HT-29 (cell line): Measurements from ENCODE around the gene PCMT1. TPM values are rescaled to one million over a fixed set of nuclear protein-coding genes. Genes with fewer than 3 reads are reported as not detected.
"Not testable (repeated sequence)": the region's sequence is repeated elsewhere in the genome, so short reads cannot be mapped to it uniquely, and the experiment has no call there.

Experiments
- DNase-seq: peaks from one replicate; pipeline ENCODE4 v3.0.0-alpha.2; 2015; ENCODE audit warnings: low spot score
- total RNA-seq: library from RNA; depleted of rRNA; stranded (reverse); fragments of >200 nt; shearing (Covaris generic); gene quantifications from 2 replicates; pipeline ENCODE4 v1.2.3, GENCODE V29; 2014; rRNA removed

Gene PCMT1
- total RNA-seq, result 83.7 and 100 TPM in 2 replicates

DNA sequence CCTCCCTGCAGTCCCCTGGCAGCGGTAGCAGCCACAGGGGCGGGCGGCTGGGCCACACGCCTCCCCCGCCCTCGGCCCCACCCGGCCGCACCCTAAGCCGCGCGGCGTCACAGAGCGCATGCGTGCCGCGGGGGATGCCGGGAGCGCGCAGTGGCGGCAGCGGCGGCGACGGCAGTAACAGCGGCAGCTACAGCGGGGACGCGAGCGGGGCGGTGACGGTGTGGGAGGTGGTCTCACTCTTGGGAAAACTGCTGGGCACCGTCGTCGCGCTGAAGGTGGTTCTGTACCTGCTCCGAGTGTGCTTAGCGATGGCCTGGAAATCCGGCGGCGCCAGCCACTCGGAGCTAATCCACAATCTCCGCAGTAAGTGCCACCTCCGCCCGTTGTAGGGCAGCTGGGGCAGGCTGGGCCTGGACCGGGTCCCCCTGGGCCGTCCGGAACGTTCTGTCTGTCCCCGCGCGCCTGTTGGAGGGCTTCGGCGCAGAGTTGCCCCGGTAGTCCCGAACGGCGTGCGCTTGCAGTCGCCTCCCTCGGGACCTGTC is at the start of gene PCMT1:
Gene PCMT1 (plus strand): TSS at position 148 of the 542 bp plus-strand sequence. CDS start 161 bp downstream, at position 309.
- peak; percentile 93 for DNase-seq

DNA sequence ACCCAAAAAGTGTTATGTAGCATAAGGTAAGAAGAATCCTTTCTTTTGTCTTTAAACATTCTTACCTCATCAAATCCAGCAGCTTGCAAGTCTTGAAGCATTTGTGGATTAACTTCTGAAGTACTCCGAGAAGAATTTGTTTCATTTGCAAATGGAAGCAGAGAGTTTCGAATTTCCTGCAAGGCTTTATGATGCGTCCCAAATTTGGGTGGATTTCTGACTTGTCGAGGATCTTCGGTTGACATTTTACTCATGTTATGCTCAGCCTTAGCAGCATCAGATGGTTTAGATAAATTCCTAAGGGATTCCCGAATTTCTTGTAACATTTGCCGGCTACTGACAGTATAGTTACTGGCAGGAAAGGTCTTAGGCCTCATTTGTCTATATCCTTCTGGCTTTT is 47.8 kb upstream of the PCMT1 start:
- no peak for DNase-seq

DNA sequence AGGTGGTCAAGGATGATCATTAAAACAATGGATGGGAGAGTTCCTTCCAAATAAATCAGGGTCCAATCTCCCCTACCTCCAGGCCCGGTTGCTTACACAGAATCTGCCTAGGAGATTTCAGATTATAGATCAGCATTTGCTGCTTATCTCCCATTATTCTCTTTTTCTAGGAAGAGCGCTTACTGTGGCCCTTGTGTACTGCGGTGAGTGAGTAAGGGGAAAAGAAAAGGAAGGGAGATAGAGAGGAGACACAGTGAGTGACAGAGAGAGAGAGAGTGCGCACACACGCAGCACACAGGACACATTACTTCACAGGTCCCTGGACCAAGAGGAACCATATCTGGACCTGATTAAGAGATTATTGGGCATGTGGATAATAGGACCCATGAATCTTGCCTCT is 37.8 kb upstream of the PCMT1 start:
- no peak for DNase-seq

DNA sequence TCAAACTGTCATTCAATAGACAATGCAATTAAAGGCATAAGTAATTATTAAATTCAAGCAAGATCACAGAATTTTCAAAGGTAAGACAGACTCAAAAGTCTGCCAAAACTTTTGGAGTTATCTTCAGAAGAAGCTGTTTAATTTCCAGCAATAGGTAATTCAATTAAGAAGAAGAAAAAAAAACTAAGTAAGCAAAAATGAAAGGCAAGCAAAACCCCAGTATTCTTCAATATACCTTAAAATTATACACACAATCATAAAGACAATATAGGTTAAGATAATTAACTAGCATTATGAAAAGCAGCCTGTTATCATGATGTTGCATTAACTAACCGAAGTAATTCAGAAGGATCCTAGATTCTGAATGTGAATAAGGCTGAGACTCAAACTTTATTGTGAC is 35.1 kb upstream of the PCMT1 start:
- DNase-seq, result no peak

DNA sequence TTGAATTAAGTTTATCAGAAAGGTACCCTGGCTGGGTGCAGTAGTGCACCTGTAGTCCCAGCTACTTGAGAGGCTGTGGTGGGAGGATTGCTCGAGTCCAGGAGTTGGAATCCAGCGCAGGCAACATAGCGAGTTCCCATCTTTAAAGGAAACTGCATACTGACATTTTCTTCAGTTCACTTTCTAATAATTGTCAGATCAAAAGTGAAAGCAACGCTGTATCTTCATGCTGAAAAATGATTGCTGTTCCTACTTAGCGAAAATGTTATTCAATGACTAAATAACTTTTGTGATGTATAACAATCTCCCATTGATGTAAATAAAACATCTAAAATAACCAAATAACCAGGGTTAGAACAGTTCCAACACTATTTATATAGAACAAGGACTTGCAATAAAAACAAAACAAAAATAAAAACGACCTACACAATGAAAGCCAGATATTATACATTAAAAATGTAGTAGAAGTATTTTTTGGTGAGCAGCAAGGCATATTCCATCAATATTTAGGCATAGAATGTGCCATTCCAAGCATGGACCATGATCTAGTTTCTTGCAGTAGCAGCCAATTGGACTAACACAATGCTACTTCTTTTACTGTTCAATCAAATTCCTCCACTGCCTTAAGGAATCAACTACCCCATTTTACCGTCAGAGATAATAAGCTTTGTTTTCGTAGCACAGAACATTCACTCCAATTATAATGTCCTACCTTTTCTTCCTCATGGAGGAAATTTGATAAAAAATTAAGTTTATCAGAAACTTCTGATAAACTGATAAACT is 33.2 kb upstream of the PCMT1 start:
- no peak for DNase-seq

DNA sequence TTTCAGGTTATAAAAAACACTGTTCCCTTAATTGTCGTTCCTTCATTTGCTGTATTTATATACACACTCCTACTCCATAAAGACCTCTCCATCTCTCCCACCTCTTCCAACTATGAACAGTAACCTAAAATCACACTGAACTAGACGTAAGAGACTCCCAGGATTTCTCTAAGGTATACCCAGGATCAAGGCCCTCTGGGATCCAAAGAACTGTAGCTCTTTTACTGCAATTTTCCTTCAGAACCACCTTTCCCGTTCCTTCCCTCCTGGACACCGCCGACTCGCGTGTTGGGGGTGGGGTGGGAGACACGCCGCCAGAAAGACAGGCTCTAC is 32.3 kb upstream of the PCMT1 start:
- no peak for DNase-seq

DNA sequence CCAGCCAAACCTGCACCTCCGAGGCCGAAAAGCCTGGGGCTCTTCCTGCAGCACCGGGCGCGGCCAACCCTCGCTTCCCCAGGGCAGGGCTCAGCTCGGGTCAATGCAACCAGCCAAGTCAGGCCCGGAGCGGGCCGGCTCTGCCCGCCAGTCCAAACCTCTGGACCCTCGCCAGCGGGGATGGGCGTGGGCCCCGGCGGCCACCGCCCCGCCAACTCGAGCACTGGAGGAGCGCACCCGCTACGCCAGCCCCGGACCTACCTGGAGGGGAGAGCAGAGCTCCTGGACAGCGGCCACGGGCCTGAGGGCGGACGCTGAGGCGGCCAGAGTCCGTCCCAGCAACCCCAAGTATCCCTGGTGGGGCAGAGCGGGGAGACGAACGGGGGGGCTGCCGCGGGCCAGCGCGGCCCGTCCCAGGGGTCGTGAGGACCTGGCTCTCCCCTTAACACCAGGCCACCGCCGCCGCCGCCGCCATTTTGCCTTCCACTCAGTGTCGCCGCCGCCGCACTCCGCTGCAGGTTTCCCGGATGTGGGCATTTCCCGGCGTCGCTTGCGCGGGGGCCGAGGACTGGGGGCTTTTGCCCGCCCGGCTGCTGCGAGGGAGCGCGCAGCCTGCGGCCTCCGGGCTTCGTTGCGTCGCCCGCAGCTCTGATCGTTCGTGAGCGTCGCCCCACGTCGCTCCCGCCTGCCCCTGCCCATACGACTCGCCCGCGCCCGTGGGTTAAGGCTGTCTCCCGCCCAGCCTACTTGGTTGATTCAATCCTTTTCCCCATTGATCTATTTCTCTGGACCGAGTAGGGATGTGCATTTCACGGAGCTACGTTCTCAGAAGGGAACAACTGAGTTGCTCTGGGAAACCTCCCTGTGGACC is 31.7 kb upstream of the PCMT1 start, which contains the start of gene LATS1:
Gene LATS1 (minus strand): TSS at position 514 of the 871 bp plus-strand sequence. CDS start 15,975 bp downstream, outside the sequence.
- peak; percentile 74 for DNase-seq

DNA sequence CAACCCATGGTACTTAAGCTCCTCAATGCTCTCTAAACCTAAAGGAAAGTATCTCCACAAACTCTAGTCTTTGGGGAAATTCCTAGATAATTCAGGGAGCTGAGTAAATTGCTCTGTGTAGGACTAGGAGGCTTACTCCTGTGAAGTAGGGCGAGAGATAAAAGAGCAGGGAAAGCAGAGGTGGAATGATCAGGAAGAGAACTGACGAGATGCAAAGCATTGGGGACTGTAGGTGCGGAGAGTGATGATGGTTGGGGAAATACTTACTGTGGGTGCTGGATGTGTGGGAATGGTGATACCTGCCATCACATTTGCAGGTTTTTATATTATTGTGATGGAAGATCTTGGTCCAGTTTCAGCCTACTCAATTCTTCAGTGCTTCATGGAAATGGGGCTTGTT is 30.0 kb upstream of the PCMT1 start:
- no peak for DNase-seq

DNA sequence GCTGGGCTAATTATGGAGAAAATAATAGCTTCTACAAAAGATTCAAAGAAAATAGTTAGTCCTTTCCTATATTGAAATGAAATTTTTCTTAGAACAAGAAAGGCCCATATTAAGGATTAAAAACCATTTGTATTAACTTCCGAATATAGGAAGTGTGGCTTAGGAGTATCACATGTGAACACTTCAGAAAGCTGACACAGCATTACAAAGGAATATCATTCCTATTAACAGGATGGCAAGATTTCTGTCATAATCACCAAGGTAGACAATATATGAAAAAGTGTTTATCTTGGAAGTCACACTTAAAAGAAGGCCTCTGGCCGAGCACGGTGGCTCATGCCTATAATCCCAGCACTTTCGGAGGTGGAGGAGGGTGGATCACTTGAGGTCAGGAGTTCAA is 26.3 kb upstream of the PCMT1 start:
- DNase-seq, result no peak

DNA sequence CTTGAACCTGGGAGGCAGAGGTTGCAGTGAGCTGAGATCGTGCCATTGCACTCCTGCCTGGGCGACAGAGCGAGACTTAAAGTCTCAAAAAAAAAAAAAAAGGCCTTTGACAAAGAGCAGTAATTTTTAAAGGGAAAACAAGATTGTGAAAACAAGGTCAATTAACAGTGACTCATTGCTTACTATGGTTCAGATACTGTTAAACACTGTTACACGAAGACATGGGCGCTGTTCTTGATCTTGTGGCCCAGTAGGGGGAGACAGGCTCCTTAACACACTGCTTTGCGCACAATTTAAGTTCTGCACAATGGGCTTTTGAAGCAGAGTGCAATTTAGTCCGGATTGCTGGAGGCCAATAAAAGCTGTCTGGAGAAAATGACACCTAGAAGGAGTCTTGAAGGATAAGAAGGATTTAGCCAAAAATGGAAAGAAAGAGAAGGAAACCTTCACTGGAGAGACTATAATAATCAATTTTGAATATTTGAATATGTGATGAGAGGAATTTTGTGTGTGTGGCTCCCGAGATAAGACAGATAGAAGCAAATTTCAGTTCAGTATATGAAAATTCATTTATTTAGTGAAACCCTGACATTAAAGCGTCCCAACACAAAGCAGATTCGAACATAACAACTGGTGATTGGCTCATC is 25.6 kb upstream of the PCMT1 start:
- peak; percentile 77 for DNase-seq

DNA sequence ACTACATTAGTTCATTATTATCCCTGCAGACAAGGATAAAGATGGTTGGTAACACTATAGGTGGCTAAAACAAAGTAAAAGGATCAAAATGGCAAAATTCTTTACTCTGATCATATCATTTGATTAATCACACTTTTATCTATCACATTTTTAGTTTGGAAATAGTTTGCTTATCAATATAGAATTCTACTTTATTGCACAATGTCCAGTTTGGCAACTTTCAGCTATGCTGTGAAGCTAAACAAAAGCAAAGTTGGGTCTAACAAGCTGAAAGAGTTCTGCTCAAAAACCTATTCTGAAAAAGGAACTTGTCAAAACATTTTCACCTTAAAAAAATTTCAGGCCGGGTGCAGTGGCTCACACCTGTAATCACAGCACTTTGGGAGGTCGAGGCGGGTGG is 23.8 kb upstream of the PCMT1 start:
- no peak for DNase-seq

DNA sequence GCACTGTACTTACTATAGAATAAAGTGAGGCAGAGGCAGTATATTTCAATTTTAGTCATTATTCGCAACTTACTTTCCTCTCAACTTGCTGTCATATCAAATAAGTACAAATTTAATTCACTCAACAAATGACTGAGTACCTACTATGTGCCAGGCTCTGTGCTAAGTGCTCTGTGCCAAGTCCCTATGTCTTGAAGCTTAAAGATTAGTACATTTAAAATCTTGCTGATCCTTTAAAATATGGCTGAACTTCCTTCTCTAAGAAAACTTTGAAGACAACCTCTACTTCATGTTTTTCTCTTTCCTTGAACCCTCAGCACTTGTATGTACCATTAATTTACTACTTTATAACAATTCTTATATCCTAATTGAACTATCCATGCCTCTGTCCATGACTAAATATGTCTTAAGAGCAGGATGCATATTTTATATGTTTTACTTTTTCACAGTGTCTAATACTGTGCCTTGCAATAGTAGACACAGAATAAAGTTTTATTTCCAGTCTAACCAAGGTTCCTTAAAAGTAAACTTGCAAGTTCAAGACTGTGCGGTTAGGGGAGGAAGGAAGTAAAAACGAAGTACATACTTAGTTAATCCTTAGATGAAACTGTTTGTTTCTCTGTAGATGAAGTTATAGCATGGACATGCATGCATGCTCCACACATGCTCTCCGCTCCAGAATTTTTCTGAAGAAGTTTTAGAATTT is 21.6 kb upstream of the PCMT1 start:
- DNase-seq, result no peak

DNA sequence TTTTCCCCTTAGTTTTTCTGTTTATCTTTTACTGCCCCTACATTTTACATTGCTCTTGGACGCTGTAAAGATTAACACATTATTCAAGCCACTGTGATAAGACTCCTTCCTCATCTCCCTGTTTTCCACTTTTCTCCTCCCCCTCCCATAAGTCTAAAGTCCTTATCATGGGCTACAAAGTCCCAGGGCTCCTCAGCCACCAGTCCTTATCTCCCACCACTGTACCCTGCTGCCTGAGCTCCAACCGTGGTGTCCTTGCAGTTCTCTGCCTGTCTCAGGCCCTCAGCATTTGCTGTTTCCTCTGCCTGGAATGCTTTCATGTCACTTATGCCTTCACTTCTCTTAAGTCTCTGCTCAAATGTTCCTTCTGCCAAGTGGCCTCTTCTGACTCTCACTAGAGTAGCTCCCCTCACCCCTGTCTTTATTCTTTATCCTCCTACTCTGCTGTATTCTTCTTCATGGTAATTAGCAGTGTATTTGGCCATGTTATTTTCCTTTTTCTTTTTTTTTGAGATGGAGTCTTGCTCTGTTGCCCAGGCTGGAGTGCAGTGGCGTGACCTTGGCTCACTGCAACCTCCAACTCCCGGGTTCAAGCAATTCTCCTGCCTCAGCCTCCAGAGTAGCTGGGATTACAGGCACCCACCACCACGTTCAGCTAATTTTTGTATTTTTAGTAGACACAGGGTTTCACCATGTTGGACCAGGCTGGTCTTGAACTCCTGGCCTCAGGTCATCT is 20.9 kb upstream of the PCMT1 start:
- no peak for DNase-seq

DNA sequence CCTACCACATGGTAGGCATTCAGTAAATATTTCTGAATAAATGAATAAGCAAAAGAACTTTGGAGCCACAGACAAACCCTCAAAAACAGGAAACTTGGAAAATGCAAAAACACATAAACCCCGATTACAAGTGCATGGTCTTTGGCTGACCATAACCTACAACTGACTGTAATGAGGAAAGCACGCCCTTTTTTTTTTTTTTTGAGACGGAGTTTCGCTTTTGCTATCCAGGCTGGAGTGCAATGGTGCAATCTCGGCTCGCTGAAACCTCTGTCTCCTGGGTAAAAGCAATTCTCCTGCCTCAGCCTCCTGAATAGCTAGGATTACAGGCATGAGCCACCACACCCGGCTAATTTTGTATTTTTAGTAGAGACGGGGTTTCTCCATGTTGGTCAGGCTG is 19.7 kb upstream of the PCMT1 start:
- no peak for DNase-seq

DNA sequence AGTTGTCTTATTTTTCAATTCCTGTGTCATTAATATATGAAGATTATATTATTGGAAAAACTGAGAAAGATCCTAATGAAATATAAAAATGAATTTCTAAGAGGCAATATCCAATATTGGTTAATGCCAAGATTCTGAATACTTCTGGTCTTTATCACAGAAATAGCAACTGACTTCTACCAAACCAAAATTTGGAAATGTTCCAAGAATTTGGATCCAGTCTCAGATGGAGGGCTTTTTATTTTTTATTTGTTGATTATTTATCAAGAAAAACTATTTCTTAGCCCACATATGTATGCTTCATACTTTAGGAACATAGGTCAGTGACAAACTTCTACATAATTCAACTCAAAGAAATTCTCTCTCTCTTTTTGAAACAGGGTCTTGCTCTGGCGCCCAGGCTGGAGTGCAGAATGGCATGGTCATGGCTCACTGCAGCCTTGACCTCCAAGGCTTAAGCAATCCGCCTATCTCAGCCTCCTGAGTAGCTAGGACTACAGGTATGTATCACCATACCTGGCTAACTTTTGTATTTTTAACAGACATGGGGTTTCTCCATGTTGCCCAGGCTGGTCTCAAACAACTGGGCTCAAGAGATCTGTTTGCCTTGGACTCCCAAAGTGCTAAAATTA is 16.3 kb upstream of the PCMT1 start:
- DNase-seq, result no peak

DNA sequence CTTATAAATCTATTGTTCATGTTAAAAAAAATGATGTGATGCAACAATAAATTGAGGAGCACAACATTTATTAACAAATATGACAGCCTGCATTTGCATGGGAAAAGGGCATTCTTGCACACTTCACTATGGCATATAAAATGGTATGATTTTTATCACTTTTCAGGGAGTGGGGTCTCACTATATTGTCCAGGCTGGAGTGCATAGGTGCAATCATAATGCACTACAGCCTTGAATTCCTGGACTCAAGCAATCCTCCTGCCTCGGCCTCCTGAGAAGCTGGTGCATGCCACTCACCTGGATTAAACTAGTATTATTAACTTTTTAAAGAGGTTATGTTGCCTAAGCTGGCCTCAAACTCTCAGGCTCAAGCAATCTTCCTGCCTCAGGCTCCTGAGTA is 14.6 kb upstream of the PCMT1 start:
- no peak for DNase-seq

DNA sequence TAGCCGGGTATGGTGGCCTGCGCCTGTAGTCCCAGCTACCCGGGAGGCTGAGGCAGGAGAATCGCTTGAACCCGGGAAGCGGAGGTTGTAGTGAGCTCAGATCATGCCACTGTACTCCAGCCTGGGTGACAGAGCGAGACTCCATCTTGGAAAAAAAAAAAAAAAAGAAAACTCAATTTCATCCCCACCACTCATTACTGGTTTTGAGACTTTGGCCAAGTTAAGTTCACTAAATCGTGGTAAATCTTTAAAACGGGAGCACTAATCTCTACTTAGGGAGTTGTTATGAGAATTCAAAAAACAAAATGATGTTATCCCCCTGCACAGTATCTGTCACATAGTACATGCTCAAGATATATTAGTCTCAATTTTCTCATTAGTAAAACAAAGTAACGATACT is 4.3 kb upstream of the PCMT1 start:
- not testable (repeated sequence) for DNase-seq

DNA sequence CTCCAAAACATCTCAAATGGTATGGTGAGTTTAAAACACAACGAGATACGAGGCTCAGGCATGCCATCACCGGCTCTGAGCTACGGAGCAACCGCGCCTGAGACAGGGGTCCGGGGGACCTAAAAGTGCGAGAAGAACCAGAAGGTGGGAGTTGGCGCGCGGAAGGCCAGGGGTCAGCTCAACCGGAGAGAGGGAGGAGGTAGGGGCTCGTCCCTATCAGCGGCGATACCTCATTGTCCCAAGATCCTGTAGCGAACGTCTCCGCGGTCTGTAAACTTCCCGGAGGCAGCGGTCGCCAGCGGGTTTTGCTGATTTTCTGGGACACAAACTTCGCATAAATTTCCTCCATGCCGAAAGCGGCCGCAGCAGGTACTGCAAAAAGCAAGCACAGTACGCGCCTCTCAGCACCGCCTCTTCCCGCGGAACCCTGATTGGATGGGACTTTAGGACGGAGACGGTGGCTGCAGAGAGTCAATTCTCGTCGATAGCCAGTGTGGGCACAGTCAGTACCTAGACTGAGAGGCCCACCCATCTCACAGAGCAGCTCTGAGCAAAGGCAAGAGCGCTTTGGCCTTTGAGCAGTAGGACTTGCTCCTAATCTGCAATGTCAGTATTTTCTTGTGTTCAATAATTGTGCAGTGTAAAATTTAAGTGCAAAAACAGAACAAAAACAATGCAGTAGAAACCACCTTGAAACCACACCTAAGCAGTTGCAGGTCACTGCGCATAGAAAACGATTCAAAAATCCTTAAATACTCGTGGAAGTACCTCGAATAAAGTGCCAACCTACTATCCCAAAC is 3.2 kb upstream of the PCMT1 start, which contains the start of gene NUP43:
Gene NUP43 (minus strand): TSS at position 383 of the 800 bp plus-strand sequence. CDS start 34 bp downstream, at position 349.
- peak; percentile 94 for DNase-seq

DNA sequence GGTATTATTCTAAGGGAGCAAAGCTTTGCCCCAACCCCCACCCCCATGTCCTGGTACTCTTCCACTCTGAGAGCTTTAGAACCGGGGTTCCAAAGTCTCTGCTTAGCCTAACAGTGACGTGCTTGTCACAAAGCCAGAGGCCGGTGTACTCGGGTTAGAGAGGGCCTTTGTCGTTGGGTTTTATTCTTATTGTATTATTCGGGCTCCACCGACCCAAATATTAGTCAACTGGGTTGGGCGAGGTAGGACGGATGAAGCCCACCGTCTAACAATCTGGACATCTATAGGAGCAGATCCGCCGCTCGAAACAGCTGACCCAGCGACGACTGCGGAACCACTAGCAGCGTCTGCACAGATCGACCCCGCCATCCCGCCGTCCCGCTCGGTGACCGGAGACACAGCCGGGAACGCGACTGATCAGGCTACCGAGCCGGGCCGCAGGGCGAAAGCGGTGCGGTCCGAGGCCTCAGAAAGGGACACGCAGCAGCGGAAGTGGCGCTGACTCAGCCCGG is 403 bp upstream of the PCMT1 start:
- not testable (repeated sequence) for DNase-seq
